H9 (cell line): ENCODE data around the gene SCUBE3. TPM values are rescaled to one million over a fixed set of nuclear protein-coding genes. Genes with fewer than 3 reads are reported as not detected.

Source experiments
- DNase-seq: peaks from one replicate; pipeline ENCODE4 v3.0.0-alpha.2; 2017
- H2AFZ ChIP-seq: one replicate; pipeline ENCODE4 v1.6.1; 2013; ENCODE audit warnings: mild to moderate bottlenecking, low read length, control low read depth, moderate library complexity
- H2AK5ac ChIP-seq: 2 replicates; pipeline ENCODE4 v1.6.1; 2013; ENCODE audit warnings: low read length, control low read depth, mixed read lengths; ENCODE audit not compliant: insufficient read length
- H2BK120ac ChIP-seq: one replicate; pipeline ENCODE4 v1.6.1; 2013; ENCODE audit warnings: low read depth, mild to moderate bottlenecking, low read length, control low read depth, inconsistent platforms; ENCODE audit not compliant: poor library complexity, severe bottlenecking
- H2BK12ac ChIP-seq: 2 replicates; pipeline ENCODE4 v1.6.1; 2013; ENCODE audit warnings: low read length, control low read depth, mixed read lengths, low read depth; ENCODE audit not compliant: insufficient read length
- H2BK15ac ChIP-seq: 2 replicates; pipeline ENCODE4 v1.6.1; 2013; ENCODE audit warnings: low read depth, low read length, control low read depth
- H2BK20ac ChIP-seq: one replicate; pipeline ENCODE4 v1.6.1; 2013; ENCODE audit warnings: low read depth, mild to moderate bottlenecking, low read length, control low read depth, inconsistent platforms; ENCODE audit not compliant: poor library complexity, severe bottlenecking
- H2BK5ac ChIP-seq: 2 replicates; pipeline ENCODE4 v1.6.1; 2013; ENCODE audit warnings: low read length, control low read depth, mixed read lengths; ENCODE audit not compliant: insufficient read length
- H3K14ac ChIP-seq: 2 replicates; pipeline ENCODE4 v1.6.1; 2013; ENCODE audit warnings: low read length, control low read depth; ENCODE audit not compliant: insufficient read depth
- H3K18ac ChIP-seq: 2 replicates; pipeline ENCODE4 v1.6.1; 2013; ENCODE audit warnings: low read depth, mild to moderate bottlenecking, mixed read lengths, low read length, control low read depth; ENCODE audit not compliant: insufficient read length
- H3K23ac ChIP-seq: 2 replicates; pipeline ENCODE4 v1.6.1; 2013; ENCODE audit warnings: low read length, control low read depth, mixed read lengths, low read depth; ENCODE audit not compliant: insufficient read length
- H3K23me2 ChIP-seq: 2 replicates; pipeline ENCODE4 v1.6.1; 2013; ENCODE audit warnings: low read depth, mild to moderate bottlenecking, mixed read lengths, low read length, control low read depth; ENCODE audit not compliant: insufficient read length, poor library complexity, severe bottlenecking
- H3K27ac ChIP-seq: 2 replicates; pipeline ENCODE4 v1.5.1; 2013; ENCODE audit warnings: low read length, control low read depth, mixed read lengths, low read depth; ENCODE audit not compliant: insufficient read length
- H3K27me3 ChIP-seq: 2 replicates; pipeline ENCODE4 v1.6.1; 2013; ENCODE audit warnings: low read length, control low read depth, inconsistent platforms; ENCODE audit not compliant: insufficient read depth
- H3K4ac ChIP-seq: 2 replicates; pipeline ENCODE4 v1.6.1; 2013; ENCODE audit warnings: low read depth, mild to moderate bottlenecking, control low read depth, inconsistent platforms, low read length, moderate library complexity
- H3K4me1 ChIP-seq: 2 replicates; pipeline ENCODE4 v1.6.1; 2013; ENCODE audit warnings: low read length, control low read depth, inconsistent platforms; ENCODE audit not compliant: insufficient read depth
- H3K4me2 ChIP-seq: 2 replicates; pipeline ENCODE4 v1.6.1; 2013; ENCODE audit warnings: low read length, control low read depth, mixed read lengths; ENCODE audit not compliant: insufficient read length, insufficient read depth
- H3K56ac ChIP-seq: 2 replicates; pipeline ENCODE4 v1.6.1; 2013; ENCODE audit warnings: low read depth, mild to moderate bottlenecking, mixed read lengths, low read length, control low read depth; ENCODE audit not compliant: insufficient read length
- H3K79me1 ChIP-seq: 2 replicates; pipeline ENCODE4 v1.6.1; 2013; ENCODE audit warnings: low read depth, mild to moderate bottlenecking, moderate library complexity, low read length, control low read depth, inconsistent platforms; ENCODE audit not compliant: insufficient read depth, poor library complexity, severe bottlenecking
- H3K79me2 ChIP-seq: 2 replicates; pipeline ENCODE4 v1.6.1; 2013; ENCODE audit warnings: low read length, control low read depth, inconsistent platforms; ENCODE audit not compliant: insufficient read depth
- H3K9ac ChIP-seq: 2 replicates; pipeline ENCODE4 v1.6.1; 2013; ENCODE audit warnings: low read length, control low read depth, mixed read lengths; ENCODE audit not compliant: insufficient read length; ENCODE audit errors: extremely low read depth
- H3K9me3 ChIP-seq: one replicate; pipeline ENCODE4 v1.6.1; 2013; ENCODE audit warnings: low read depth, low read length, inconsistent platforms; ENCODE audit not compliant: control insufficient read depth
- H3T11ph ChIP-seq: one replicate; pipeline ENCODE4 v1.6.1; 2013; ENCODE audit warnings: mild to moderate bottlenecking, low read length, control low read depth, inconsistent platforms
- H4K20me1 ChIP-seq: one replicate; pipeline ENCODE4 v1.6.1; 2013; ENCODE audit not compliant: control insufficient read depth, insufficient read length, insufficient read depth
- H4K5ac ChIP-seq: 2 replicates; pipeline ENCODE4 v1.6.1; 2013; ENCODE audit warnings: low read depth, mild to moderate bottlenecking, mixed read lengths, low read length, control low read depth; ENCODE audit not compliant: insufficient read length
- H4K8ac ChIP-seq: replicated peaks from 2 replicates; pipeline ENCODE4 v1.6.1; 2013; ENCODE audit warnings: low read length, control low read depth, mixed read lengths, low read depth; ENCODE audit not compliant: insufficient read length
- H4K91ac ChIP-seq: 2 replicates; pipeline ENCODE4 v1.6.1; 2013; ENCODE audit warnings: low read depth, mild to moderate bottlenecking, moderate library complexity, mixed read lengths, low read length, control low read depth; ENCODE audit not compliant: insufficient read length
- H3K27ac Mint-ChIP-seq, 3 experiments: 2 replicates in 2 of 3; 3 replicates in 1 of 3; pipeline ENCODE4 v1.8.0; 2020 to 2021; ENCODE audit warnings: mixed read lengths in 3 of 3, mild to moderate bottlenecking in 1 of 3, moderate library complexity in 1 of 3
- H3K27me3 Mint-ChIP-seq: 2 replicates; pipeline ENCODE4 v1.8.0; 2021; ENCODE audit warnings: low read depth, mild to moderate bottlenecking, moderate library complexity, mixed read lengths
- H3K36me3 Mint-ChIP-seq, 3 experiments: 2 replicates in 2 of 3; 3 replicates in 1 of 3; pipeline ENCODE4 v1.8.0; 2020 to 2021; ENCODE audit warnings: low read depth in 3 of 3, mixed read lengths in 3 of 3; ENCODE audit not compliant: insufficient read depth in 1 of 3
- H3K4me1 Mint-ChIP-seq, 2 experiments: 2 replicates each; pipeline ENCODE4 v1.8.0; 2020; ENCODE audit warnings: mixed read lengths in 2 of 2
- H3K4me3 Mint-ChIP-seq, 2 experiments: 2 replicates in 1 of 2; 3 replicates in 1 of 2; pipeline ENCODE4 v1.8.0; 2020 to 2021; ENCODE audit warnings: mild to moderate bottlenecking in 2 of 2, mixed read lengths in 2 of 2, moderate library complexity in 1 of 2
- H3K9me3 Mint-ChIP-seq, 2 experiments: 2 replicates in 1 of 2; 3 replicates in 1 of 2; pipeline ENCODE4 v1.8.0; 2020; ENCODE audit warnings: mild to moderate bottlenecking in 2 of 2, mixed read lengths in 2 of 2, moderate library complexity in 1 of 2
- WGBS: extraction: QIAGEN DNeasy Blood & Tissue Kit; methylation state at CpG from one replicate; pipeline ENCODE4 v1.1.7; 2013; ENCODE audit warnings: missing lambda C conversion rate, low lambda C conversion rate, mixed read lengths; ENCODE audit not compliant: insufficient read length; ENCODE audit errors: extremely low coverage; 5-methylcytosine and 5-hydroxymethylcytosine counted together
- total RNA-seq: library from RNA; stranded (reverse); gene quantifications from 2 replicates; pipeline ENCODE4 v1.2.1, GENCODE V29; 2021
- TF ChIP-seq, protein P1 (sequence below): fragments of 200-600 bp; sonication (generic); conservative IDR thresholded peaks from 3 replicates; pipeline ENCODE4 v1.8.0; 2021; ENCODE audit warnings: antibody characterized with exemption, mild to moderate bottlenecking

Gene SCUBE3
- total RNA-seq, 1 experiment from 2014 or later = 2.7 TPM

DNA sequence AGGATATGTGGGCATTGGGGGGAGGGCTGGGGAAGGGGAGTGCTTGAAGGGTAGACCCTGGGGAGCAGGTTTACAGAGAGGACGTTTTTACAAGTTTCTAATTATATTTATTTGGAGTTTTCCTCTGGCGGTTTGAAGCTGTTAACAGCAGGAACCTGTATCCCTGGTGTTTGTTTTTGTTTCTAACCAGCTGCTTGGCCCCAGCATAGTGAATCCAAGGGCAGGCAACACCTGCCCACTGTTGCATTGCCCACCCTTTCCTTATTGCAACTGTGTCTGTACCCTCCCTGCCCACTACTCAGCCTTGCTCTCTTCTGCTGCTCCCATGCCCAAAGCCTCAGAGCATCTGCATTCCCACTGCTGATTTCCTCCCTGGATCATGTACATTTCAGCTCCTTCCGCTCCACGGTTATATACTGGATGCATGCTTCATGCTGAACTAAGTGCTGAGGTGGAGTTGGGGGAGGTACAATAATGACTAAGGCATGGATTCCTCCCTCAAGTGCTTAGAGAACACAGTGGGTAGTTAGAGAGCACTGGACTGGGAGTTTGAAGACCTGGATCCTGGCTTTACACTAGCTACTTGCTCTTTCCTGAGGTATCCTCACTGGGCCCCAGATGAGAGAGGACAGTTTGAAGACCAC, 6.0 kb downstream of the SCUBE3 start:
- no peak overlapping the region for H4K8ac ChIP-seq
- no peak overlapping the region for H3K4me2 ChIP-seq
- WGBS = no CpG with 5 or more reads among the region's 4 CpGs
- no peak overlapping the region for H4K5ac ChIP-seq
- no peak overlapping the region for H2BK15ac ChIP-seq
- H3K27me3 ChIP-seq = peaks cover 18% of the 10 kb centered on the region; the same call in 1 of the 2 replicates
- H3K14ac ChIP-seq = no peak overlapping the region
- no peak overlapping the region for H3K27ac ChIP-seq
- H3K36me3 Mint-ChIP-seq = no peaks in the 10 kb centered on the region; a peak in 1 of 7 replicates
- no peak overlapping the region for H2AFZ ChIP-seq
- no peak overlapping the region for H2AK5ac ChIP-seq
- DNase-seq = no peak
- H2BK20ac ChIP-seq = no peak overlapping the region
- H3K56ac ChIP-seq = no peak overlapping the region
- no peak overlapping the region for H2BK12ac ChIP-seq
- H3K4ac ChIP-seq = no peak overlapping the region
- no peaks in the 10 kb centered on the region for H3K9me3 Mint-ChIP-seq
- H4K20me1 ChIP-seq = no peaks in the 10 kb centered on the region
- H4K91ac ChIP-seq = no peak overlapping the region
- peaks cover 1% of the 10 kb centered on the region for H3K23me2 ChIP-seq
- H3K4me1 ChIP-seq = peaks cover 2% of the 10 kb centered on the region; the same call in 1 of the 2 replicates
- no peak overlapping the region for H3K9ac ChIP-seq
- no peak overlapping the region for H3K23ac ChIP-seq
- H3K79me2 ChIP-seq = no peaks in the 10 kb centered on the region
- no peaks in the 10 kb centered on the region for H3K9me3 ChIP-seq
- no peak overlapping the region for H2BK5ac ChIP-seq
- no peak overlapping the region for H2BK120ac ChIP-seq
- no peak overlapping the region for H3K27ac Mint-ChIP-seq
- no peak overlapping the region for H3T11ph ChIP-seq
- peaks cover 93% of the 10 kb centered on the region for H3K27me3 Mint-ChIP-seq
- no peaks in the 10 kb centered on the region for H3K79me1 ChIP-seq
- H3K18ac ChIP-seq = no peak overlapping the region
- H3K4me1 Mint-ChIP-seq = peaks cover 43 to 50% of the 10 kb centered on the region in 2 experiments
- no peak overlapping the region for H3K4me3 Mint-ChIP-seq
- TF ChIP-seq, protein P1, sequence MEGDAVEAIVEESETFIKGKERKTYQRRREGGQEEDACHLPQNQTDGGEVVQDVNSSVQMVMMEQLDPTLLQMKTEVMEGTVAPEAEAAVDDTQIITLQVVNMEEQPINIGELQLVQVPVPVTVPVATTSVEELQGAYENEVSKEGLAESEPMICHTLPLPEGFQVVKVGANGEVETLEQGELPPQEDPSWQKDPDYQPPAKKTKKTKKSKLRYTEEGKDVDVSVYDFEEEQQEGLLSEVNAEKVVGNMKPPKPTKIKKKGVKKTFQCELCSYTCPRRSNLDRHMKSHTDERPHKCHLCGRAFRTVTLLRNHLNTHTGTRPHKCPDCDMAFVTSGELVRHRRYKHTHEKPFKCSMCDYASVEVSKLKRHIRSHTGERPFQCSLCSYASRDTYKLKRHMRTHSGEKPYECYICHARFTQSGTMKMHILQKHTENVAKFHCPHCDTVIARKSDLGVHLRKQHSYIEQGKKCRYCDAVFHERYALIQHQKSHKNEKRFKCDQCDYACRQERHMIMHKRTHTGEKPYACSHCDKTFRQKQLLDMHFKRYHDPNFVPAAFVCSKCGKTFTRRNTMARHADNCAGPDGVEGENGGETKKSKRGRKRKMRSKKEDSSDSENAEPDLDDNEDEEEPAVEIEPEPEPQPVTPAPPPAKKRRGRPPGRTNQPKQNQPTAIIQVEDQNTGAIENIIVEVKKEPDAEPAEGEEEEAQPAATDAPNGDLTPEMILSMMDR = no peak
